Thymus (tissue), 14 donors: ENCODE data around the gene SLC25A12. TPM values are rescaled to one million over a fixed set of nuclear protein-coding genes. Genes with fewer than 3 reads are reported as not detected.

Source experiments
- DNase-seq, 9 donors: peaks; one replicate each; pipeline ENCODE4 v3.0.0-alpha.2; 2013; ENCODE audit warnings: low spot score in 9 of 9, low read depth in 6 of 9, missing footprints in 1 of 9
- H3K27ac ChIP-seq, 2 donors: one replicate each; pipeline ENCODE4 v1.5.1; 2013; ENCODE audit warnings: control low read depth in 1 of 2, low read depth in 1 of 2, low read length in 1 of 2, mild to moderate bottlenecking in 1 of 2, moderate library complexity in 1 of 2
- H3K27me3 ChIP-seq, 2 donors: one replicate each; pipeline ENCODE4 v1.5.1; 2013; ENCODE audit warnings: low read length in 1 of 2; ENCODE audit not compliant: control insufficient read depth in 2 of 2, insufficient read depth in 1 of 2
- H3K36me3 ChIP-seq, 2 donors: one replicate each; pipeline ENCODE4 v1.5.1; 2013; ENCODE audit warnings: low read length in 1 of 2, mild to moderate bottlenecking in 1 of 2, moderate library complexity in 1 of 2; ENCODE audit not compliant: control insufficient read depth in 2 of 2, insufficient read depth in 2 of 2
- H3K4me1 ChIP-seq, 2 donors: one replicate each; pipeline ENCODE4 v1.5.1; 2013; ENCODE audit warnings: low read length in 2 of 2; ENCODE audit not compliant: control insufficient read depth in 2 of 2, insufficient read depth in 2 of 2
- H3K4me3 ChIP-seq, 2 donors: one replicate each; pipeline ENCODE4 v1.5.1; 2013; ENCODE audit warnings: low read length in 2 of 2, control low read depth in 1 of 2, mild to moderate bottlenecking in 1 of 2
- H3K9me3 ChIP-seq, 2 donors: one replicate each; pipeline ENCODE4 v1.5.1; 2013; ENCODE audit warnings: low read length in 1 of 2, mild to moderate bottlenecking in 1 of 2; ENCODE audit not compliant: control insufficient read depth in 2 of 2, insufficient read depth in 1 of 2
- WGBS: extraction: QIAGEN DNeasy Blood & Tissue Kit; methylation state at CpG from one replicate; pipeline ENCODE4 v1.1.7; 2013; 5-methylcytosine and 5-hydroxymethylcytosine counted together
- long read RNA-seq, 10 donors: transcript quantifications; one replicate each; lab custom pipeline, GENCODE V29; 2026
- polyA plus RNA-seq: library from polyadenylated mRNA; stranded (reverse); fragments of 200-250 nt; gene quantifications from one replicate; pipeline ENCODE4 v1.2.3, GENCODE V29; 2013
- total RNA-seq: library from RNA; stranded (reverse); fragments of 120-200 nt; gene quantifications from one replicate; pipeline ENCODE4 v1.2.4, GENCODE V29; 2013
- donor health status: healthy.

SLC25A12 gene, protein sequence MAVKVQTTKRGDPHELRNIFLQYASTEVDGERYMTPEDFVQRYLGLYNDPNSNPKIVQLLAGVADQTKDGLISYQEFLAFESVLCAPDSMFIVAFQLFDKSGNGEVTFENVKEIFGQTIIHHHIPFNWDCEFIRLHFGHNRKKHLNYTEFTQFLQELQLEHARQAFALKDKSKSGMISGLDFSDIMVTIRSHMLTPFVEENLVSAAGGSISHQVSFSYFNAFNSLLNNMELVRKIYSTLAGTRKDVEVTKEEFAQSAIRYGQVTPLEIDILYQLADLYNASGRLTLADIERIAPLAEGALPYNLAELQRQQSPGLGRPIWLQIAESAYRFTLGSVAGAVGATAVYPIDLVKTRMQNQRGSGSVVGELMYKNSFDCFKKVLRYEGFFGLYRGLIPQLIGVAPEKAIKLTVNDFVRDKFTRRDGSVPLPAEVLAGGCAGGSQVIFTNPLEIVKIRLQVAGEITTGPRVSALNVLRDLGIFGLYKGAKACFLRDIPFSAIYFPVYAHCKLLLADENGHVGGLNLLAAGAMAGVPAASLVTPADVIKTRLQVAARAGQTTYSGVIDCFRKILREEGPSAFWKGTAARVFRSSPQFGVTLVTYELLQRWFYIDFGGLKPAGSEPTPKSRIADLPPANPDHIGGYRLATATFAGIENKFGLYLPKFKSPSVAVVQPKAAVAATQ
- 21.3 TPM for total RNA-seq
- 26.9 TPM for polyA plus RNA-seq
- long read RNA-seq, donor 1, result 0 reads
- long read RNA-seq, donor 2, partial matches to known transcripts, result 254 of 259 reads
- long read RNA-seq, donor 2, other reads (novel, unspliced or antisense), result 0 of 259 reads
- long read RNA-seq, donor 3, partial matches to known transcripts, result 0 of 4 reads
- long read RNA-seq, donor 3, other reads (novel, unspliced or antisense), result 0 of 4 reads
- long read RNA-seq, donor 4, partial matches to known transcripts, result 78 of 113 reads
- long read RNA-seq, donor 4, other reads (novel, unspliced or antisense), result 32 of 113 reads
- long read RNA-seq, donor 5, partial matches to known transcripts, result 193 of 246 reads
- long read RNA-seq, donor 5, other reads (novel, unspliced or antisense), result 47 of 246 reads
- long read RNA-seq, donor 6, partial matches to known transcripts, result 15 of 17 reads
- long read RNA-seq, donor 6, other reads (novel, unspliced or antisense), result 0 of 17 reads
- long read RNA-seq, donor 7, partial matches to known transcripts, result 0 of 4 reads
- long read RNA-seq, donor 7, other reads (novel, unspliced or antisense), result 0 of 4 reads
- long read RNA-seq, donor 8, result 0 reads
- long read RNA-seq, donor 9, partial matches to known transcripts, result 84 of 86 reads
- long read RNA-seq, donor 9, other reads (novel, unspliced or antisense), result 0 of 86 reads
- long read RNA-seq, donor 10, partial matches to known transcripts, result 124 of 126 reads
- long read RNA-seq, donor 10, other reads (novel, unspliced or antisense), result 0 of 126 reads

DNA sequence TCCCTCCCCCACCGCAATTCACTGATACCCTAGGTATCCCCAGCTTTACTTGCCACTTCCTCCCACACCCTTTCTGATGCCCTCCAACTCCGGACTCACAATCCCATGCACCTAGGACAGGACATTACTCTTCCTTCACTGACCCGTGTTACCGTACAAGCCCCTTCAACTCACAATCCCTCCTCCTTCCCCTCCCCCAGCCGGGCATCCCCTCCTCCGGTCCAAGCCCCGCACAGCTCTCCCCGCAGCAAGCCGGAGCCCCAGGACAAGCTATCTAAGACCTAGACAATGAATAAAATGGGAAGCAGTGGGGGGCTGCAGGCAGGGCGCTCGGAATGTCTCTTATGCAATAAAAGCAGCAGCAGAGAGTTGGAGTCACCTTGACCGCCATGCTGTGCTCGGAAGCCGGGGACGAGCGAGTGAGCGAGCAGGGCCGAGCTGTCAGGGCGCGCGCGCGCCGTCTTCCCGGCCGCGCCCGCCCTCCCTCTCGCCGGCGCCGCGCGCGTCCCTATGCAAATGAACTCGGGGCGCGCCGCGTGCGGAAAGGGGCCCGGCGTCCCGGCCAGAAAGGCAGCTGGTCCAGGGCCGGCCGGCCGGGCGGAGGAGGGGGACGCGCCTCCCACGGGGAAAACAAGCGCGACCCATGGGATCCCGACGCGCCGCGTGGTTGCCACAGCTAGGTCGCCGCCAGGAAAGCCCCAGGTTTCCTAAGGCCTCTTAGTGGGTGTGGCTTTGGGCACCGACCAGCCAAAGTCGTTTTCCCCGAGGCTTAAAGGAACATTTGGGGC lies at the start of gene SLC25A12:
SLC25A12 (minus strand) TSS at position 421 of the 788 bp plus-strand sequence; CDS start at position 391, 30 bp downstream.
- H3K4me1 ChIP-seq, result peaks cover 2 to 9% of the 10 kb centered on the region in 2 donors
- H3K36me3 ChIP-seq, result peaks cover 0 to 3% of the 10 kb centered on the region in 2 donors
- WGBS, result under 1% methylated on average over 63 of the region's 63 CpGs

DNA sequence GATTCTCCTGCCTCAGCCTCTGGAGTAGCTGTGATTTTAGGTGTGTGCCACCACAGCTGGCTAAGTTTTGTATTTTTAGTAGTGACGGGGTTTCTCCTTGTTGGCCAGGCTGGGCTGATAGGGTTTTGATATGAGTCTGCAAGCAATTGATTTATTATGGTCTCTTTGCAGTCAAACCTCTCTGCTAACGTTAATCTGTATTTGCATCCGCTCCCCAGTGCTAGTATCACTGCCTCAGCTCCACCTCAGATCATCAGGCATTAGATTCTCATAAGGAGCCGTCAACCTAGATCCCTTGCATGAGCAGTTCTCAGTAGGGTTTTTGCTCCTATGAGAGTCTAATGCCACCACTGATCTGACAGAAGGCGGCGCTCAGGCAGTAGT lies 47.3 kb upstream of the SLC25A12 start:
- H3K9me3 ChIP-seq, result no peaks in the 10 kb centered on the region
- H3K27ac ChIP-seq, result no peak overlapping the region
- no peak overlapping the region for H3K4me3 ChIP-seq
- H3K36me3 ChIP-seq, result peaks cover 5 to 15% of the 10 kb centered on the region in 2 donors
- no peaks in the 10 kb centered on the region for H3K27me3 ChIP-seq
- H3K4me1 ChIP-seq, result no peaks in the 10 kb centered on the region
- DNase-seq, result no peak
- 98% methylated on average over 6 of the region's 6 CpGs for WGBS

More for the DNA sequence above, at the start of gene SLC25A12:
- H3K27ac ChIP-seq, result peak within 1 kb of the TSS; percentile 70 to 87
- H3K4me3 ChIP-seq, result peak within 1 kb of the TSS; percentile 57 to 95
- DNase-seq, result peak; percentile 38 to 89 (median 73)
- peaks cover 0 to 4% of the 10 kb centered on the region in 2 donors for H3K9me3 ChIP-seq
- no peaks in the 10 kb centered on the region for H3K27me3 ChIP-seq

DNA sequence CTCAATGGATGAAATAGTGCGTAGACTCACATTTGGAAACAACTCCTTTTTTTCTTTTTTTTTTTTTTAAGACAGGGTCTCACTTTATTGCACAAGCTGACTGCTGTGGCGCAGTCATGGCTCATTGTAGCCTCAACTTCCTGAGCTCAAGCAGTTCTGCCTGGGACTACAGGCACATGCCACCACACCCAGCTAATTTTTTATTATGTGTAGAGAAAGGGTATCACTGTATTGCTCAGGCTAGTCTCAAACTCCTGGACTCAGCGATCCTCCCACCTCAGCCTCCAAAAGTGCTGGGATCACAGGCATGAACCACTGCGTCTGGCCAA lies 45.7 kb upstream of the SLC25A12 start:
- no peak overlapping the region for H3K4me3 ChIP-seq
- no peaks in the 10 kb centered on the region for H3K4me1 ChIP-seq
- no peak for DNase-seq
- H3K36me3 ChIP-seq, result peaks cover 5 to 17% of the 10 kb centered on the region in 2 donors
- H3K9me3 ChIP-seq, result no peaks in the 10 kb centered on the region
- 84% methylated on average over 4 of the region's 4 CpGs for WGBS
- no peak overlapping the region for H3K27ac ChIP-seq
- H3K27me3 ChIP-seq, result no peaks in the 10 kb centered on the region

DNA sequence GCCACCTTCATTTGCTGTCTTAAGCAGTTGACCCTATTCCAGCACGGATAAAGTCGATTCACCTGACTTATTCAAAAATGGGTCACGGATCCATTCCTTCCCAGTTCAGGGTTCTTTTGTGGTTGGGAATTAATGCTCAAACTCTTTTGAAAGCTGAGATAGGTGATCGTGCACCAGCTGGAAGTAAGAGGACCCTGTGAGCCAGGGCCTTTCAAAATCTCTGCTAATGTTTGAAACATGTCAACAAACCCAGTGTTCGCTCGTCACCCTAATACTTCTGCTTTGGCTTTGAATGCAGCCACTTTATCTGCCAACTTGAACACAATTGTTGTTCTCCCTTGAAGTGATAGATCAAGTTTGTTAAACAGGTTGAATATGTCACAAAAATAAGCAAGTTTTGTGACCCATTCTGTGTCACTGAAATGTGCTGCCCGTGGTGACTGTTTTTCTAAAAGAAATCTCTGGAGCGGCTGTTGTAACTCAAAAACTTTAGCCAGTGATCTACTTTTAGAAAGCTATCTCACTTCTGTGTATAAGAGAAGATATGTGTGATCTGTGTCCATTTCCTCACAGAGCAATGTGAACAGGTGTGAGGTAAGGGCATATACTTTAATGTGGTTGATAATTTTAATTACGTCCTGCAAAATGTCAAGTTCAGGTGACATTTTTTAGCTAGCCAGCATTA lies 45.2 kb upstream of the SLC25A12 start:
- Histone ChIP-seq H3K4me1 (no peaks in the 10 kb centered on the region), H3K36me3 (peaks cover 5 to 17% of the 10 kb centered on the region in 2 donors), H3K27me3 (no peaks in the 10 kb centered on the region), H3K27ac (no peak overlapping the region), H3K9me3 (no peaks in the 10 kb centered on the region), H3K4me3 (no peak overlapping the region)
- 97% methylated on average over 9 of the region's 9 CpGs for WGBS
- no peak for DNase-seq

DNA sequence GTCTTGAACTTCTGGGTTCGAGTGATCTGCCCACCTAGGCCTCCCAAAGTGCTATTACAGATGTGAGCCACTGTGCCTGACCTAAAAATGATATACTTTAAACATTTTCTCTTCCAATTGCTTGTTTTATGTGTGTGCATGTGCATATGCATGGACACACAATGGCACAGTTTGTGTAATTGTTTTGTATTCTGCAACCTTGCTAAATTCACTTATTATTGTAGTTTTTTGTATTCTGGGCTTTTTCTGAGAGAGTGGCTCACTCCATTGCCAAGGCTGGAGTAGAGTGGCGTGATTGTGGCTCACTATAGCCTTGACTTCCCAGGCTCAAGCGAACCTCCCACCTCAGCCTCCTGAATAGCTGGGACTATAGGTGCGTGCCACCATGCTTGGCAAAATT lies 36.3 kb upstream of the SLC25A12 start:
- no peak overlapping the region for H3K4me3 ChIP-seq
- WGBS, result 97% methylated on average over 4 of the region's 4 CpGs

DNA sequence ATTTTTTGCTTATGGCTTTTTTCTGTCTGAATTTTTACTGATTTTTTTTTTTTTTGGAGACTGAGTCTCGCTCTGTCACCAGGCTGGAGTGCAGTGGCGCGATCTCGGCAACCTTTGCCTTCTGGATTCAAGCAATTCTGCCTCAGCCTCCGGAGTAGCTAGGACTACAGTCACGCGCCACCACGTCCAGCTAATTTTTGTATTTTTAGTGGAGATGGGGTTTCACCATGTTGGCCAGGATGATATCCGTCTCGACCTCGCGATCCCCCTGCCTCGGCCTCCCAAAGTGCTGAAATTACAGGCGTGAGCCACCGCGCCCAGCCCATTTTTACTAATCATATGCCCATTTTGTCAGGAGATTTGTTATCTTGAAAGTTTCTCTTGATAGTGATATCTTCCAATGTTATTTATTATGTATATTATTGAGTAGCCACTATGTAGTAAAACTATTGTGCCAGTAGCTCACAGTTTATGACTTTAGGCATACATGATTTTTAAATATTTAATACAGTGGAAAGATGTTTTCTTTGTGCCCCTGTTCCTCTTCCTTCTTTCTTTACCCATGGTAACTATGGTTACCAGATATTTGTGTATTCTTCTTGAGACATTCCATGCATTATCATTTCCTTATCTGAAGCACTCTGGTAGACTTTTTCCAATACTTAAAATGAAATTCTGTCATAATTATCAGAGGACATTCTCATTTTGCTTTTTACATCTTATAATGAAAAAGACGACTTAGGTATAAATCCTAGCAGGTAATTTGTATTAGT lies 30.3 kb upstream of the SLC25A12 start:
- Histone ChIP-seq H3K4me1 (peaks cover 7 to 15% of the 10 kb centered on the region in 2 donors), H3K27ac (no peak overlapping the region), H3K4me3 (no peak overlapping the region), H3K36me3 (peaks cover 9 to 16% of the 10 kb centered on the region in 2 donors), H3K27me3 (no peaks in the 10 kb centered on the region), H3K9me3 (no peaks in the 10 kb centered on the region)
- DNase-seq, result no peak
- WGBS, result 97% methylated on average over 17 of the region's 17 CpGs

More for the DNA sequence above, 36.3 kb upstream of the SLC25A12 start:
- Histone ChIP-seq H3K4me1 (no peaks in the 10 kb centered on the region), H3K9me3 (no peaks in the 10 kb centered on the region), H3K27ac (no peak overlapping the region), H3K27me3 (no peaks in the 10 kb centered on the region), H3K36me3 (peaks cover 9 to 30% of the 10 kb centered on the region in 2 donors)
- no peak for DNase-seq

DNA sequence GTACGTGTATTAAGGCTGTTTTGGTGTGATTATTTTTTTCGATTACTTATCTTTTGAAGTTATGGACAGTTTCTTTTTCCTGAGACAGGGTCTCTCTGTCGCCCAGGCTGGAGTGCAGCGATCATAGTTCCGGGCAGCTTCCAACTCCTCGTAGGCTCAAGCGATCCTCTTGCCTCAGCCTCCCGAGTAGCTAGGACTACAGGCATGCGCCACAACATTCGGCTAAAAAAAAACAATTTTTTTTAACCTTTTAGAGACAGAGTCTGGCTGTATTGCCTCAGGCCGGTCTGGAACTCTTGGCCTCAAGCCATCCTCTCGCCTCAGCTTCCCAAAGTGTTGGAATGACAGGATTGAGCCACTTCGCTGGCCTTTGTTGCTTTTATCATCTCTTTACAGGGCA lies 29.2 kb upstream of the SLC25A12 start:
- peak overlapping the region in 1 of 2 donors; percentile 89 for H3K27ac ChIP-seq
- peak overlapping the region; percentile 86 to 96 for H3K4me3 ChIP-seq
- H3K9me3 ChIP-seq, result no peaks in the 10 kb centered on the region
- H3K36me3 ChIP-seq, result peaks cover 5 to 11% of the 10 kb centered on the region in 2 donors
- DNase-seq, result peak in 1 of 9 donors; percentile 4
- 66% methylated on average over 13 of the region's 13 CpGs for WGBS
- H3K27me3 ChIP-seq, result no peaks in the 10 kb centered on the region
- peaks cover 7 to 15% of the 10 kb centered on the region in 2 donors for H3K4me1 ChIP-seq
